ENCODE data around the gene MAP1B. TPM values are rescaled to one million over a fixed set of nuclear protein-coding genes. Genes with fewer than 3 reads are reported as not detected.

The MAP1B gene
- total RNA-seq, 1 experiment from 2014 or later: 43.8 TPM

DNA sequence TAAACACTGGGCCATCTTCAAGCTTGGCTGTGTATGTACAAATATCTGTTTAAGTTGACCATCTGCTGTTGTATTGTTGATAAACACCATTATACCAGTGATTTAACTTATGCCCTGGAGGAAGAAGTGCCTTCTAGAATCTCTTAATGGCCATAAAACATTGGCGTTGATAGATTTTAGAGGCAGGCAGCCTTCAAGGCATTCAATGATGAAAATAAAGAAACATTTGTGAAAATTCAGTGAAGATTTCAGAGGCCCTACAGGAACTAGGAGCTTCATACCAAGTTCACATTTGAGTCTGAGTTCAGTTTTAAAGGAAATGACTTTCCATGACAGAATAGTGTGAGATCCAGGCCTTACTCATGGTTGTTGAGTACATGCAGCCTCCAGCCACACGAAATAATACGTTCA, 52.2 kb downstream of the MAP1B start:
- intact Hi-C loops (cut with micrococcal nuclease): no loop called here
- peaks cover 5% of the 10 kb centered on the region for H3K4me1 Mint-ChIP-seq (ENCODE audit: insufficient read depth, unreplicated experiment)
- H3K36me3 Mint-ChIP-seq (ENCODE audit: insufficient read depth, unreplicated experiment): peaks cover 4% of the 10 kb centered on the region
- no peaks in the 10 kb centered on the region for H3K9me3 Mint-ChIP-seq (ENCODE audit: unreplicated experiment)
- POLR2A ChIA-PET: no interaction called here
- H3K27ac Mint-ChIP-seq (ENCODE audit: low read depth, unreplicated experiment): no peak overlapping the region
- no peaks in the 10 kb centered on the region for H3K27me3 Mint-ChIP-seq (ENCODE audit: insufficient read depth, unreplicated experiment)
- no peak overlapping the region for H3K4me3 Mint-ChIP-seq (ENCODE audit: unreplicated experiment)
- TF ChIP-seq, protein P1, sequence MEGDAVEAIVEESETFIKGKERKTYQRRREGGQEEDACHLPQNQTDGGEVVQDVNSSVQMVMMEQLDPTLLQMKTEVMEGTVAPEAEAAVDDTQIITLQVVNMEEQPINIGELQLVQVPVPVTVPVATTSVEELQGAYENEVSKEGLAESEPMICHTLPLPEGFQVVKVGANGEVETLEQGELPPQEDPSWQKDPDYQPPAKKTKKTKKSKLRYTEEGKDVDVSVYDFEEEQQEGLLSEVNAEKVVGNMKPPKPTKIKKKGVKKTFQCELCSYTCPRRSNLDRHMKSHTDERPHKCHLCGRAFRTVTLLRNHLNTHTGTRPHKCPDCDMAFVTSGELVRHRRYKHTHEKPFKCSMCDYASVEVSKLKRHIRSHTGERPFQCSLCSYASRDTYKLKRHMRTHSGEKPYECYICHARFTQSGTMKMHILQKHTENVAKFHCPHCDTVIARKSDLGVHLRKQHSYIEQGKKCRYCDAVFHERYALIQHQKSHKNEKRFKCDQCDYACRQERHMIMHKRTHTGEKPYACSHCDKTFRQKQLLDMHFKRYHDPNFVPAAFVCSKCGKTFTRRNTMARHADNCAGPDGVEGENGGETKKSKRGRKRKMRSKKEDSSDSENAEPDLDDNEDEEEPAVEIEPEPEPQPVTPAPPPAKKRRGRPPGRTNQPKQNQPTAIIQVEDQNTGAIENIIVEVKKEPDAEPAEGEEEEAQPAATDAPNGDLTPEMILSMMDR (IDR thresholded peaks at IDR 0.05; ENCODE audit: unreplicated experiment): no peak
- no TSS peak for BruUV-seq (replicated peaks)
- no peak for DNase-seq (ENCODE audit: unreplicated experiment)
- CTCF ChIA-PET: no interaction called here

DNA sequence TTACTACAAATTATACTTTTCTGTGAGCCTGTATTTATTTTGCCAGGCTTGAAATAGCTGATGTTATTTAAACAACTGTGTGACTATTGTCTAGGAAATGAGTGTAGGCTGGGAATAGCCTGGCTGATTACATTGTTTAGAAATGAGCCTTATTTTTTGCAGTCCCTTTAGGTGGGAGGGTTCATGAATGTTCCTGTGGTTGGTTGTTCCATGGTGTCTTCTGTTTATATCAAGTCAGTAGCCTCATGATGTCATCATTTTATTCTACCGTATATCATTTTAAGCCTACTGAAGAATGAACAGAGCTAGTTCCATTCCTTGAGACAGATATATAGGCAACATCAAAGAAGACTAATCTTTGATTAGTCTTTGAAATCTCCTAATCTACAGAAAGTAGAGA, 53.1 kb downstream of the MAP1B start:
- H3K4me3 Mint-ChIP-seq (ENCODE audit: unreplicated experiment): no peak overlapping the region
- TF ChIP-seq, protein P1 (IDR thresholded peaks at IDR 0.05; ENCODE audit: unreplicated experiment): no peak
- no peaks in the 10 kb centered on the region for H3K9me3 Mint-ChIP-seq (ENCODE audit: unreplicated experiment)
- peaks cover 5% of the 10 kb centered on the region for H3K4me1 Mint-ChIP-seq (ENCODE audit: insufficient read depth, unreplicated experiment)
- no peaks in the 10 kb centered on the region for H3K27me3 Mint-ChIP-seq (ENCODE audit: insufficient read depth, unreplicated experiment)
- no peak for DNase-seq (ENCODE audit: unreplicated experiment)
- H3K27ac Mint-ChIP-seq (ENCODE audit: low read depth, unreplicated experiment): no peak overlapping the region
- POLR2A ChIA-PET: no interaction called here
- no TSS peak for BruUV-seq (replicated peaks)
- intact Hi-C loops (cut with micrococcal nuclease): no loop called here
- CTCF ChIA-PET: interaction anchor here (1.4 kb wide), 1 partner anchor 27 kb away, joined by 4 read pairs; no protein-coding TSS in a partner anchor
- peaks cover 4% of the 10 kb centered on the region for H3K36me3 Mint-ChIP-seq (ENCODE audit: insufficient read depth, unreplicated experiment)

DNA sequence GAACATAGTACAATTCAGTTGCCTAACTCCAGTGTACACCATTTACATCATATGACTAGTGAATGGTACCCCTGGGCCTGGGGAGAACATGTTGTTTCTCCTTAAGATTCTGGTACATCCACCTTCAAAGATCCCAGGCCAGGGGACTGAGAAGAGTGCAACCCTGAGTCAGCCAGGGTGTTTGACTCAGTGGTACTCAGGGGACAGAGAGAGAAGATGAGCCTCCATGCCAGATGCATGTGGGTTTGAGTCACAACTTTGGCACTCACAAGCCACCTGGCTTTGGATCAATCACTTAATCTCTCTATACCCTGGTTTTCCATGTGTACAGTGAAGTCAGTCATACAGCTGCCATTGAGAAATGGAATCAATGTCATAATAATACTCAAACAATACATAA, 53.7 kb downstream of the MAP1B start:
- H3K9me3 Mint-ChIP-seq (ENCODE audit: unreplicated experiment): no peaks in the 10 kb centered on the region
- intact Hi-C loops (cut with micrococcal nuclease): no loop called here
- TF ChIP-seq, protein P1 (IDR thresholded peaks at IDR 0.05; ENCODE audit: unreplicated experiment): no peak
- no peak overlapping the region for H3K27ac Mint-ChIP-seq (ENCODE audit: low read depth, unreplicated experiment)
- CTCF ChIA-PET: interaction anchor here (1.4 kb wide), 1 partner anchor 26 kb away, joined by 4 read pairs; no protein-coding TSS in a partner anchor
- H3K4me1 Mint-ChIP-seq (ENCODE audit: insufficient read depth, unreplicated experiment): peaks cover 5% of the 10 kb centered on the region
- no peaks in the 10 kb centered on the region for H3K27me3 Mint-ChIP-seq (ENCODE audit: insufficient read depth, unreplicated experiment)
- DNase-seq (ENCODE audit: unreplicated experiment): no peak
- no peak overlapping the region for H3K4me3 Mint-ChIP-seq (ENCODE audit: unreplicated experiment)
- POLR2A ChIA-PET: no interaction called here
- peaks cover 4% of the 10 kb centered on the region for H3K36me3 Mint-ChIP-seq (ENCODE audit: insufficient read depth, unreplicated experiment)
- BruUV-seq (replicated peaks): no TSS peak

DNA sequence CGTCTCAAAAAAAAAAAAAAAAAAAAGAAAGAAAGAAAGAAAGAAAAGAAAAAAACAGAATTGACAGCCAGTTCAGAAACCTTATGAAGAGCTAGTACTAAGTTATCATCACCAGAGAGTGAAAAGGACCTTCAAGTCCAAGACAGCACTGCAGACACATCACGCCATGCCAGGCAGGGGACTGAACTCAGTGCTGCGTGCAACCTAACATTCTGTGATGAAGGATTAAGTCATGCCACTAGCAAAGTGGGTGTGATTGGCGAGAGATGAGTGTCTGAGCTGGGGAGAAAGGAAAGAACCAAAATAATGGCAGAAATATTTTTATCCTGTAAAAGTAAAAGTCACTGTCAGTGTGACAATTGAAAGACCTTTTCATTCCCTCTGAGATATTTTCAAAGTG, 54.7 kb downstream of the MAP1B start:
- no peaks in the 10 kb centered on the region for H3K27me3 Mint-ChIP-seq (ENCODE audit: insufficient read depth, unreplicated experiment)
- no peak overlapping the region for H3K4me3 Mint-ChIP-seq (ENCODE audit: unreplicated experiment)
- ChIA-PET CTCF (interaction anchor here (0.6 to 1.4 kb wide), 3 partner anchors 12 to 32 kb away, joined by 3 to 8 read pairs (median 4); no protein-coding TSS in a partner anchor), POLR2A (interaction anchor here (0.6 kb wide), 1 partner anchor 257 kb away, joined by 4 read pairs; no protein-coding TSS in a partner anchor)
- peaks cover 4% of the 10 kb centered on the region for H3K36me3 Mint-ChIP-seq (ENCODE audit: insufficient read depth, unreplicated experiment)
- H3K4me1 Mint-ChIP-seq (ENCODE audit: insufficient read depth, unreplicated experiment): peaks cover 15% of the 10 kb centered on the region
- no peaks in the 10 kb centered on the region for H3K9me3 Mint-ChIP-seq (ENCODE audit: unreplicated experiment)
- BruUV-seq (replicated peaks): no TSS peak
- intact Hi-C loops (cut with micrococcal nuclease): no loop called here
- H3K27ac Mint-ChIP-seq (ENCODE audit: low read depth, unreplicated experiment): no peak overlapping the region
- no peak for DNase-seq (ENCODE audit: unreplicated experiment)
- TF ChIP-seq, protein P1 (IDR thresholded peaks at IDR 0.05; ENCODE audit: unreplicated experiment): no peak

Measured in MCF 10A (cell line).